Measurements from ENCODE around the gene NDUFAF8.

GRCh38 chr17:81196505-81197408 is 42.4 kb upstream of the NDUFAF8 start:
- TF ChIP-seq, protein P1, sequence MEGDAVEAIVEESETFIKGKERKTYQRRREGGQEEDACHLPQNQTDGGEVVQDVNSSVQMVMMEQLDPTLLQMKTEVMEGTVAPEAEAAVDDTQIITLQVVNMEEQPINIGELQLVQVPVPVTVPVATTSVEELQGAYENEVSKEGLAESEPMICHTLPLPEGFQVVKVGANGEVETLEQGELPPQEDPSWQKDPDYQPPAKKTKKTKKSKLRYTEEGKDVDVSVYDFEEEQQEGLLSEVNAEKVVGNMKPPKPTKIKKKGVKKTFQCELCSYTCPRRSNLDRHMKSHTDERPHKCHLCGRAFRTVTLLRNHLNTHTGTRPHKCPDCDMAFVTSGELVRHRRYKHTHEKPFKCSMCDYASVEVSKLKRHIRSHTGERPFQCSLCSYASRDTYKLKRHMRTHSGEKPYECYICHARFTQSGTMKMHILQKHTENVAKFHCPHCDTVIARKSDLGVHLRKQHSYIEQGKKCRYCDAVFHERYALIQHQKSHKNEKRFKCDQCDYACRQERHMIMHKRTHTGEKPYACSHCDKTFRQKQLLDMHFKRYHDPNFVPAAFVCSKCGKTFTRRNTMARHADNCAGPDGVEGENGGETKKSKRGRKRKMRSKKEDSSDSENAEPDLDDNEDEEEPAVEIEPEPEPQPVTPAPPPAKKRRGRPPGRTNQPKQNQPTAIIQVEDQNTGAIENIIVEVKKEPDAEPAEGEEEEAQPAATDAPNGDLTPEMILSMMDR (IDR thresholded peaks at IDR 0.05; ENCODE audit: low read depth, low read length, poor library complexity, severe bottlenecking) = no peak
- TF ChIP-seq EZH2phosphoT487 (IDR thresholded peaks at IDR 0.05; ENCODE audit: borderline replicate concordance, low read length) = no peak

Measured in DOHH2 (cell line).